ENCODE data around the gene TMEM54.
"Not testable (repeated sequence)": the region's sequence is repeated elsewhere in the genome, so short reads cannot be mapped to it uniquely, and the experiment has no call there.

Gene TMEM54

GRCh38 chr1:32918179-32918578, 17.0 kb upstream of the TMEM54 start:
- DNase-seq (ENCODE audit: low spot score), result no peak

- DNase-seq (ENCODE audit: low spot score), result no peak
These were observed 16.3 kb upstream of the TMEM54 start for GRCh38 chr1:32917521-32917920.

- no peak for DNase-seq (ENCODE audit: low spot score)
These were observed 14.8 kb upstream of the TMEM54 start for GRCh38 chr1:32915766-32916706.

- DNase-seq (ENCODE audit: low spot score), result no peak
These were observed 9.1 kb upstream of the TMEM54 start for GRCh38 chr1:32910319-32910718.

- no peak for DNase-seq (ENCODE audit: low spot score)
These were observed 6.2 kb upstream of the TMEM54 start for GRCh38 chr1:32907435-32907834.

GRCh38 chr1:32906654-32907053, 5.5 kb upstream of the TMEM54 start:
- no peak for DNase-seq (ENCODE audit: low spot score)

GRCh38 chr1:32905588-32905987, 4.4 kb upstream of the TMEM54 start:
- DNase-seq (ENCODE audit: low spot score), result not testable (repeated sequence)

GRCh38 chr1:32904797-32905196, 3.6 kb upstream of the TMEM54 start:
- no peak for DNase-seq (ENCODE audit: low spot score)

- no peak for DNase-seq (ENCODE audit: low spot score)
These were observed 3.0 kb upstream of the TMEM54 start for GRCh38 chr1:32903991-32904785.

GRCh38 chr1:32902535-32902920, 1.3 kb upstream of the TMEM54 start:
- DNase-seq (ENCODE audit: low spot score), result no peak

GRCh38 chr1:32901823-32902534, 790 bp upstream of the TMEM54 start:
- DNase-seq (ENCODE audit: low spot score), result no peak

- no peak for DNase-seq (ENCODE audit: low spot score)
These were observed 726 bp downstream of the TMEM54 start for GRCh38 chr1:32900371-32900955.

- no peak for DNase-seq (ENCODE audit: low spot score)
These were observed 1.4 kb downstream of the TMEM54 start for GRCh38 chr1:32899586-32900296.

- DNase-seq (ENCODE audit: low spot score), result no peak
These were observed 2.2 kb downstream of the TMEM54 start for GRCh38 chr1:32898958-32899357.

- no peak for DNase-seq (ENCODE audit: low spot score)
These were observed 3.1 kb downstream of the TMEM54 start for GRCh38 chr1:32898056-32898455.

- DNase-seq (ENCODE audit: low spot score), result no peak
These were observed 3.8 kb downstream of the TMEM54 start for GRCh38 chr1:32897082-32898049.

GRCh38 chr1:32896451-32896850, 4.7 kb downstream of the TMEM54 start:
- no peak for DNase-seq (ENCODE audit: low spot score)

- no peak for DNase-seq (ENCODE audit: low spot score)
These were observed 5.6 kb downstream of the TMEM54 start for GRCh38 chr1:32895325-32896215.

- DNase-seq (ENCODE audit: low spot score), result no peak
These were observed 6.5 kb downstream of the TMEM54 start for GRCh38 chr1:32894681-32895080.

All from kidney capillary endothelial cell (primary cell).